Stimulated activated CD4-positive, alpha-beta T cell treated with anti-CD3 and anti-CD28 coated beads, Interleukin-2, amount 100 ng/mL, for 48 hours (primary cell): ENCODE data around the gene SBF1.
"Not testable (repeated sequence)": the region's sequence is repeated elsewhere in the genome, so short reads cannot be mapped to it uniquely, and the experiment has no call there.

Source experiments
- DNase-seq, 2 donors: peaks; one replicate each; pipeline ENCODE4 v3.0.0-alpha.2; 2020

SBF1 gene

GRCh38 chr22:50444663-50445062, 30.2 kb downstream of the SBF1 start:
- no peak for DNase-seq

DNA sequence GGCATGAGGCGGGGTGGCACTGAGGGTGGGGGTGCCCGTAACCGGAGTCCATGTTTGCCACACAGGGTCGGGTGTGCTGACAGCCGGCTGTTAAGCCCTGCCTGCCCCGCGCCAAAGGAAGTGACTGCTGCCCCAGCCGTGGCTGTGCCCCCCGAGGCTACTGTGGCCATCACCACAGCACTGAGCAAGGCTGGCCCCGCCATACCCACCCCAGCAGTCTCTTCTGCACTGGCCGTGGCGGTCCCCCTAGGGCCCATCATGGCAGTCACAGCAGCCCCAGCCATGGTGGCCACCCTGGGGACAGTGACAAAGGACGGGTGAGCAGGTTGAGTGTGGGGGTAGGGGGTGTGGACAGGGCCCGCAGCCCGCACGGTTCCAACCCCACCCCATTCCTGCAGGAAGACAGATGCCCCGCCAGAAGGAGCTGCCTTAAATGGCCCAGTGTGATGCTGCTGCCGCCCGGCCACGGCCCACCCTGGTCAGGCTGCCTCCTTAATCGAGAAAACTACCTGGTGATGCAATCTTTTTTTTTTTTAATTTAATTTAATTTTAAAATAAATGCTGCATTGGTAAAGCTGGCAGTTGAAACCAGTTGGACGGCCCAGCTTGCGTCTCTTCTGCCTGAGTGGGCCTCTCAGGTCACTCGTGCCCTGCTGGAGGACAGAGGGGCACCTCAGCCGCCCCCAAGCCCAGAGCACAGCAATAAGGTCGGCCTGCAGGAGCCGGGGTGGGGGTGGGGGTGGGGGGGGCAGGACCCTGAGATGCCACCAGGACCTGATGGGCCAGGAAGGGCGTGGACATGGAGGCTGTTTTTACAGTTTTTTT, 30.8 kb downstream of the SBF1 start:
- DNase-seq: no peak

DNA sequence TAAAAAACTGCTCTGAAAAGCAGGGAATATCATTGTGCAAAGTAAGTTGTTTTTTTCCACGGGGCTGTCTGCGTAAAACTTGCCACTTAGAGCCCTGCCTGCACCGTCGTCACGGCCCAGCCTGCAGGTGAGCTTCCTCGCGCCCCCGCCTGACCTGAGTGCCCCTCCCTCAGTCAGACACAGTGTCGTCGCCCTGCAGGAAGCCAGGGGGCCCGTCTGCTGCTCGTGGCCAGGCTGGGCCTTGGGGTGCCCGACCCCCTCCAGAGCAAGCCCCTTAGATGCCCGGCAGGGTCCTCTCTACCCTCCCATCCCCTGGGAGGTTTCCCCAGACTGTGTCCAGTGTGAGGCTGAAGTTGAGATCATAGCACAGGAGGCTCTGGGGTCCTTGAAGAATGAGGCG, 31.6 kb downstream of the SBF1 start:
- DNase-seq: no peak

GRCh38 chr22:50441428-50441993, 33.3 kb downstream of the SBF1 start:
- DNase-seq: no peak

- no peak for DNase-seq
Measured at GRCh38 chr22:50440544-50441249, 34.1 kb downstream of the SBF1 start.

DNA sequence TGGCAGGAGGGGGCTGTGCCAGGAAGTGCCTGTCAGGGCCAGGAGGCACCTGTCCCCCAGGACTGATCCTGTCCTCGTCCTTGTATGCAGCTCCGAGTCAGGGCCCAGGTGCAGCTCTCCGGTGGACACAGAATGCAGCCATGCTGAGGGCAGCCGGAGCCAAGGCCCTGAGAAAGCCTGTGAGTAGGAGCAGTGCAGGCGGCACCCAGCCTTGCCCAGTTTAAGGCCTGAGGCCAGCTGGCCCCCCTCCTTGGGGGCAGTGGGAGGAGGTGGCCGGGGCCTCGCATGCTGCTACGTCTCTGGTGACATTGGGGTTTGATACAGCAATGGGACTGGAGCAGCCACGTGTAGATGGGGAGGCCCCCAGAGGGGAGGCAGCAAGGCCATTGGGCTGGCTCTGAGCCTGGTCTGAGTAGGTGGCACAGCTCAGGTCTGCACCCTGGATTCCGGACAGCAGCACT, 34.9 kb downstream of the SBF1 start:
- no peak for DNase-seq

GRCh38 chr22:50439314-50439870, 35.4 kb downstream of the SBF1 start:
- DNase-seq: no peak

- DNase-seq: no peak
Measured at GRCh38 chr22:50438305-50439275, 36.2 kb downstream of the SBF1 start.

DNA sequence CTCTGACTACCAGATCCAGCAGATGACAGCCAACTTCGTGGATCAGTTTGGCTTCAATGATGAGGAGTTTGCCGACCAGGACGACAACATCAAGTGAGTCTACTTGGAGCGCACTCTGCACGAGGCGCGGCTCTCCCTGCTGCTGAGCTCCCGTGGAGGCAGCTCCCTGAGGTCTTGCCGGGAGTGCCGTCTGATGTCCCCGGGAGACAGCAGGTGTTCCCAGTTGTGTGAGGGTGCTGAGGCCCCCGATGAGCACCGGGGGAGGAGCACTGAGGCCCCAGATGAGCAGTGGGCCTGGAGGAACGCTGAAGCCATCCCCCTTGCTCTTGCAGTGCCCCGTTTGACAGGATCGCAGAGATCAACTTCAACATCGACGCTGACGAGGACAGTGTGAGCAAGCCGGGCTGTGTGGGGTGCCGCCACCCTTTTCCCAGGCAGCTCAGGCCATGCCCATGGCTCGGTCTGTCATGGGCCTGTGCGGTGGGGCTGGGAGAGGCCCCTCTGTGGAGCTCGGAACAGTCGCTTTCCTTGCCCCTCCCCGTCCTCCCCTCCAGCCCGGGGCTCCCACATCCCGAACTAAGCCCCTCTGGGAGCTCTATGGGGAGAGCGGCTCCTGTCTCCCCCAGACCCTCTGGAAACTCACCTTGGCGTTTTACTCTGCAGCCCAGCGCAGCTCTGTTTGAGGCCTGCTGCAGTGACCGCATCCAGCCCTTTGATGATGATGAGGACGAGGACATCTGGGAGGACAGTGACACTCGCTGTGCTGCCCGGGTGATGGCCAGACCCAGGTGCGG, 37.1 kb downstream of the SBF1 start:
- no peak for DNase-seq

- DNase-seq: no peak
Measured at GRCh38 chr22:50436841-50437341, 37.9 kb downstream of the SBF1 start.

DNA sequence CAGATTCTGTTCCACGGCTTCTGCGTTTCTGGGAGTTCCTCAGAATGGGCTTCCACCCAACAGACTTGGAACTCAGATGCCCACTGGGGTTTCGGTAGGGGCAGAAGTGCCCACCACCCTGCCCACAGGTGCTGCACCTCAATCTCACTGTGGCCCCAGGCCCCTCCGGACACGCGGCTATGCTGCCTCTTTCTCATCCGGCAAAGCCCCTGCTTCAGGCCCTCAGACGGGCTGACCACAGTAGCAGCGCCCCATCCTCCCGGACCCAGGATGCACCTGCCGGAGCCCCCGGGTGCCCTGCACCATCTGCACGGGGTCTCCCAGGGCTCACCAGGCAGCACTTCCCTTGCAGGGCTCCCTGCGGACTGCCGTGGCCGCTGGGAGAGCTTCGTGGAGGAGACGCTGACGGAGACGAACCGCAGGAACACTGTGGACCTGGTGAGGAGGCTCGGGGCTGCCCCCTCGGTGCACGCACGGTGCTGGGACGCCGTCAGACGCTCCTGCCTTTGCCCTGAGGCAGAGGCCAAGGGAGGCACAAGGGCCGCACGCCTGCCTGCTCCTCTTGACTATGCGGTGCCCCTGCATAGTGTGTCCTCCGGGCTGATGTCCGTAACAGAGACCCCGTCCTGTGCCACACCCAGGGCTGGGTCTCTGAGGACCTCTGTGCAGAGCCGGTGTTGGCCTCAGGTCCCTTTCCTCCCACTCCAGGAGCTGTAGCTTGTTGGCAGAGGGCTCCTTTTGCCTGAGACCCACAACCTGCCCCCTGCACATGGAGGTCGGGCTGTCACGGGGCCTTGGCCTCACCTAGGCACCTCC, 38.6 kb downstream of the SBF1 start:
- no peak for DNase-seq

GRCh38 chr22:50435291-50436014, 39.4 kb downstream of the SBF1 start:
- no peak for DNase-seq

GRCh38 chr22:50434849-50435248, 40.0 kb downstream of the SBF1 start:
- DNase-seq: no peak

- DNase-seq: not testable (repeated sequence)
Measured at GRCh38 chr22:50432877-50433510, 41.8 kb downstream of the SBF1 start.

DNA sequence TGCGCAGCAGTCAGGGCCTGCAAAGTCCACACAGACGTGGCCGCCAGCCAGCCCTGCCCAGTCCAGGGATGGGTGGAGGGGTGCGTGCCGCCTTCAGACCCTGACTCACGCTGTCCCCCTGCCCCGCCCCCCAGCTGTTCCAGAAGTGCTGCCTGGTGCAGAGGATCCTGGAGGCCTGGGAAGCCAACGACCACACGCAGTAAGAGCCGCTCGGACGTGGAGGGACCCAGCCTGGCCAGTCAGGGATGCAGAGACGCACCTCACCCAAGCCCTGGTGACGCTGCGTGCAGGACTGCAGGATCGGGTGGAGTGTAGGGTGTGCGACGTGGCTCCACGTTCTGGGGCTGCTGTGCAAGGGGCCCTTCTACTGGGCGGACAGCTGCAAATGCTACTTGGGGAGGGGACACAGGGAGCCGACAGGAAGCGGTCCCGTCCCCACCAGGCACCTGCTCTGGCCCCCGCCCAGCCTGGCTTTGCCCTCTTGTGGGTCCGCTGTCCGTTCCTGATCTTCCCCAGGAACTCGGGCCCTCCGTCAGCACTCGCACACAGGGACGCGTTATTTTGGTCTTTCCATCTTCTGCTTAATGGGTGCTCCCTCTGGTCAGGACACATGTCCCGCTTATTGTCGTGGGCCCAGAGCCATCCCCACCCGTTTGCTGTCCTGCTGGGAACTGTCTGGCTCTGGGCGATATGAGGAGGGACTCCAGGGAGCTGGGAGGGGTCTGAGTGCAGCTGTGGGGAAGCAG, 42.5 kb downstream of the SBF1 start:
- no peak for DNase-seq

DNA sequence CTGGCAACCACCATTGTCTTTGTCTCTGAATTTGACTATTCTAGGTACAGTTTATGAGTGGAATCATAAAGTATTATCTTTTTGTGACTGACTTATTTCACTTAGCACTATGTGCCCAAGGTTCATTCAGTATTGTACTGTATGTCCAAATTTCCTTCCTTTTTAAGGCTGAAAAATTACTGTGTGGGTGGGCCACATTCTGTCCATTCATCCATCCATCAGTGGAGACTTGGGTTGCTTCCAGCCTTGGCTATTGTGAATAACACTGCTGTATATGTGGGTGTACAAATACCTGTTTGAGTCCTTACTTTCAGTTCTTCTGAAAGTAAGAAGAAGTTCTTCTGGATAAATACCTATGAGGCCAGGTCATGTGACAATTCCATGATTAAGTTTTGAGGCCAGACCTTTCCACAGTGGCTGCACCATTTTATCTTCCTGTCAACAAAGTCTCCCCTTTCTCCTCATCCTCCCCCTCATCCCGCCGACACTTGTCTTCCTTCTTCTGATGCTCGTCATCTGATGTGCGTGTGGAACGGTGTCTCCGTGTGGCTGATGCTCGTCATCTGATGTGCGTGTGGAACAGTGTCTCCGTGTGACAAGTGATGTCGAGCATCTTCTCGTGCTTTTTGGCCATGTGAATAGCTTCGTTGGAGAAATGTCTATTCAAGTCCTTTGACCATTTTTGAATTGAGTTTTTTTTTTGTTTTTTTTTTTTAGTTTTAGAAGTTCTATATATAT, 49.5 kb downstream of the SBF1 start:
- DNase-seq: no peak

GRCh38 chr22:50423956-50424355, 50.9 kb downstream of the SBF1 start:
- no peak for DNase-seq
